Small intestine (tissue), 7 donors: ENCODE data around the gene BCLAF3. TPM values are rescaled to one million over a fixed set of nuclear protein-coding genes. Genes with fewer than 3 reads are reported as not detected.

Experiments used
- DNase-seq, 2 donors: peaks; one replicate each; pipeline versions ENCODE4 v3.0.0 to v3.0.0-alpha.2; 2013
- FAIRE-seq: peaks from 2 replicates; lab custom pipeline; 2012; peaks lifted over from hg19 to GRCh38; lab: Jason Lieb, UNC
- H3K27ac ChIP-seq, 3 donors: one replicate each; pipeline ENCODE4 v1.5.1; 2013; ENCODE audit warnings: low read length in 2 of 3, mild to moderate bottlenecking in 2 of 3, control low read depth in 1 of 3, inconsistent platforms in 1 of 3, low read depth in 1 of 3, moderate library complexity in 1 of 3
- H3K27me3 ChIP-seq, 3 donors: one replicate each; pipeline ENCODE4 v1.6.1; 2013; ENCODE audit warnings: low read length in 3 of 3, inconsistent platforms in 1 of 3; ENCODE audit not compliant: control insufficient read depth in 3 of 3, insufficient read depth in 3 of 3
- H3K36me3 ChIP-seq, 3 donors: one replicate each; pipeline ENCODE4 v1.6.1; 2013; ENCODE audit warnings: low read length in 3 of 3, inconsistent platforms in 1 of 3, low read depth in 1 of 3, mild to moderate bottlenecking in 1 of 3, moderate library complexity in 1 of 3; ENCODE audit not compliant: control insufficient read depth in 3 of 3, insufficient read depth in 2 of 3
- H3K4me1 ChIP-seq, 3 donors: one replicate each; pipeline ENCODE4 v1.6.1; 2013; ENCODE audit warnings: low read length in 2 of 3, inconsistent platforms in 1 of 3, low read depth in 1 of 3, mild to moderate bottlenecking in 1 of 3, moderate library complexity in 1 of 3; ENCODE audit not compliant: control insufficient read depth in 3 of 3, insufficient read depth in 2 of 3
- H3K4me3 ChIP-seq, 3 donors: one replicate each; pipeline ENCODE4 v1.5.1; 2013; ENCODE audit warnings: low read length in 3 of 3, control low read depth in 1 of 3, inconsistent platforms in 1 of 3, low read depth in 1 of 3, mild to moderate bottlenecking in 1 of 3, moderate library complexity in 1 of 3
- H3K9me3 ChIP-seq, 2 donors: one replicate each; pipeline ENCODE4 v1.6.1; 2013; ENCODE audit warnings: low read depth in 1 of 2, low read length in 1 of 2; ENCODE audit not compliant: control insufficient read depth in 2 of 2, insufficient read depth in 1 of 2
- WGBS, 3 donors: extraction: QIAGEN DNeasy Blood & Tissue Kit; methylation state at CpG; one replicate each; pipeline ENCODE4 v1.1.7; 2013; 5-methylcytosine and 5-hydroxymethylcytosine counted together
- polyA plus RNA-seq, 4 donors: library from polyadenylated mRNA; stranded (reverse) in 3 of 4; unstranded in 1 of 4; fragments of 200-250 nt in 3 of 4; fragments of 120-200 nt in 1 of 4; gene quantifications; one replicate each; pipeline versions ENCODE4 v1.2.1 to v1.2.3, GENCODE V29; 2013
- donor health status: healthy with polysubstance abuse.
- donor health status: control.
- donor health status: control.
- donor health status: Bipolar disorder and iron deficiency.
- donor health status: healthy.

The BCLAF3 gene
- polyA plus RNA-seq, 4 donors: 2.3 to 17.9 (median 3.4) TPM

GRCh38 chrX:19949340-19949739 is 41.5 kb downstream of the BCLAF3 start:
- no peaks in the 10 kb centered on the region for H3K27me3 ChIP-seq
- DNase-seq (no peak), FAIRE-seq (no peak)
- H3K27ac ChIP-seq: no peak overlapping the region
- no peaks in the 10 kb centered on the region for H3K4me1 ChIP-seq
- no peak overlapping the region for H3K4me3 ChIP-seq
- no peaks in the 10 kb centered on the region for H3K9me3 ChIP-seq
- H3K36me3 ChIP-seq: peaks cover 0 to 5% (median 0%) of the 10 kb centered on the region in 3 donors
- WGBS, 3 donors: 78 to 90% (median 85%) methylated on average over 2 of the region's 2 CpGs

- no peak for FAIRE-seq
These were observed 43.2 kb downstream of the BCLAF3 start for GRCh38 chrX:19947612-19948011.

More at GRCh38 chrX:19947612-19948011, 43.2 kb downstream of the BCLAF3 start:
- no peaks in the 10 kb centered on the region for H3K9me3 ChIP-seq
- no peaks in the 10 kb centered on the region for H3K27me3 ChIP-seq
- H3K36me3 ChIP-seq: peaks cover 0 to 5% (median 0%) of the 10 kb centered on the region in 3 donors
- no peak for DNase-seq
- WGBS, 3 donors: 85 to 98% (median 87%) methylated on average over 1 of the region's 1 CpG
- no peak overlapping the region for H3K27ac ChIP-seq
- H3K4me3 ChIP-seq: no peak overlapping the region
- no peaks in the 10 kb centered on the region for H3K4me1 ChIP-seq

Other genes starting within 250 kb of the BCLAF3 start
- gene SH3KBP1, start 103.5 kb downstream of the BCLAF3 start, polyA plus RNA-seq: 10 to 100 TPM in 2 of 4 donors, 1 to 10 TPM in 2; 6.3 to 16.3 (median 11.6) TPM
- gene MAP7D2, start 125.8 kb upstream of the BCLAF3 start, polyA plus RNA-seq: 1 to 10 TPM; 2.0 to 4.2 (median 2.2) TPM
- gene EIF1AX, start 150.8 kb upstream of the BCLAF3 start, polyA plus RNA-seq: 10 to 100 TPM; 27.5 to 87.9 (median 43.0) TPM